Measurements from ENCODE around the gene KLHL29. TPM values are rescaled to one million over a fixed set of nuclear protein-coding genes. Genes with fewer than 3 reads are reported as not detected.

Gene KLHL29
- total and polyA plus RNA-seq, 2 of the 13 experiments (the other 11 are each of a cell fraction or from before 2014, with no cell fraction given), result 0.01 TPM; not detected in 1

- BruUV-seq (replicated peaks), result no TSS peak
- TF ChIP-seq TIGD3 (CRISPR knock-in tag; IDR thresholded peaks at IDR 0.05; ENCODE audit: borderline replicate concordance) (no peak), HNF4A (CRISPR knock-in tag; IDR thresholded peaks at IDR 0.05) (peak; percentile 30; the same call in 1 of the 2 replicates), GFI1 (CRISPR knock-in tag; IDR thresholded peaks at IDR 0.05; ENCODE audit: borderline replicate concordance) (no peak), ZMYM2 (CRISPR knock-in tag; IDR thresholded peaks at IDR 0.05) (no peak), KLF15 (CRISPR knock-in tag; IDR thresholded peaks at IDR 0.05; ENCODE audit: borderline replicate concordance) (no peak), TBL1XR1 (IDR thresholded peaks at IDR 0.05; ENCODE audit: borderline replicate concordance, low read length, partially characterized antibody) (no peak), ZNF251 (CRISPR knock-in tag; IDR thresholded peaks at IDR 0.05) (no peak), ZFYVE20 (CRISPR knock-in tag; IDR thresholded peaks at IDR 0.05; ENCODE audit: borderline replicate concordance, low read depth) (no peak), ZBTB38 (CRISPR knock-in tag; IDR thresholded peaks at IDR 0.05) (no peak)
- H3K9ac ChIP-seq (ENCODE audit: insufficient read depth, low read depth, low read length), result no peak overlapping the region
- FAIRE-seq (no peak), DNase-seq (ENCODE audit: low spot score) (peak; percentile 14), ATAC-seq (peak; percentile 26)
- no peak overlapping the region for H3K4me2 ChIP-seq (ENCODE audit: low read depth, low read length)
- H3K27me3 ChIP-seq (ENCODE audit: control insufficient read depth in 1 of 2, insufficient read depth in 2 of 2, low read length in 2 of 2), result peaks cover 8 to 72% of the 10 kb centered on the region in 2 experiments
- no peaks in the 10 kb centered on the region for H3K79me2 ChIP-seq (ENCODE audit: insufficient read depth, low read length)
- H3K27ac ChIP-seq (ENCODE audit: extremely low read length, insufficient read depth, low read length), result no peak overlapping the region
- no peaks in the 10 kb centered on the region for H3K36me3 ChIP-seq (replicated peaks in 1 of 2; ENCODE audit: control insufficient read depth in 1 of 2, insufficient read depth in 2 of 2, low read length in 2 of 2)
- intact Hi-C loops (cut with micrococcal nuclease; ENCODE audit: unreplicated experiment) (no loop called here), in situ Hi-C loops (cut with HindIII; ENCODE audit: extremely low pct_ligation_motif_present, low pct_unique_long_range_greater_than_20kb) (no loop called here)
- H2AFZ ChIP-seq (ENCODE audit: low read length), result no peak overlapping the region
- no peak overlapping the region for H3K4me3 ChIP-seq (replicated peaks in 1 of 3; ENCODE audit: insufficient read depth in 1 of 3, low read depth in 2 of 3, low read length in 3 of 3)
- H4K20me1 ChIP-seq (ENCODE audit: insufficient read depth, low read length), result no peaks in the 10 kb centered on the region
- ChIA-PET POLR2A (no interaction called here), CTCF (ENCODE audit: low intra/inter-chr PET ratio, low total read pairs) (no interaction called here)
- 6% methylated on average over 5 of the region's 5 CpGs for WGBS (ENCODE audit: low lambda C conversion rate)
- H3K9me3 ChIP-seq (ENCODE audit: low read length), result no peaks in the 10 kb centered on the region
- H3K4me1 ChIP-seq (ENCODE audit: insufficient read depth, low read length), result peaks cover 21% of the 10 kb centered on the region
Measured at GRCh38 chr2:23530909-23531276, 145.9 kb downstream of the KLHL29 start.

All from HepG2 (cell line).